ENCODE measurements around the gene CCDC12. TPM values are rescaled to one million over a fixed set of nuclear protein-coding genes. Genes with fewer than 3 reads are reported as not detected.

The CCDC12 gene
- total and polyA plus RNA-seq, 9 of the 15 experiments (the other 6 are each of a cell fraction or from before 2014, with no cell fraction given) = 8.9 to 201 (median 86.9) TPM

DNA sequence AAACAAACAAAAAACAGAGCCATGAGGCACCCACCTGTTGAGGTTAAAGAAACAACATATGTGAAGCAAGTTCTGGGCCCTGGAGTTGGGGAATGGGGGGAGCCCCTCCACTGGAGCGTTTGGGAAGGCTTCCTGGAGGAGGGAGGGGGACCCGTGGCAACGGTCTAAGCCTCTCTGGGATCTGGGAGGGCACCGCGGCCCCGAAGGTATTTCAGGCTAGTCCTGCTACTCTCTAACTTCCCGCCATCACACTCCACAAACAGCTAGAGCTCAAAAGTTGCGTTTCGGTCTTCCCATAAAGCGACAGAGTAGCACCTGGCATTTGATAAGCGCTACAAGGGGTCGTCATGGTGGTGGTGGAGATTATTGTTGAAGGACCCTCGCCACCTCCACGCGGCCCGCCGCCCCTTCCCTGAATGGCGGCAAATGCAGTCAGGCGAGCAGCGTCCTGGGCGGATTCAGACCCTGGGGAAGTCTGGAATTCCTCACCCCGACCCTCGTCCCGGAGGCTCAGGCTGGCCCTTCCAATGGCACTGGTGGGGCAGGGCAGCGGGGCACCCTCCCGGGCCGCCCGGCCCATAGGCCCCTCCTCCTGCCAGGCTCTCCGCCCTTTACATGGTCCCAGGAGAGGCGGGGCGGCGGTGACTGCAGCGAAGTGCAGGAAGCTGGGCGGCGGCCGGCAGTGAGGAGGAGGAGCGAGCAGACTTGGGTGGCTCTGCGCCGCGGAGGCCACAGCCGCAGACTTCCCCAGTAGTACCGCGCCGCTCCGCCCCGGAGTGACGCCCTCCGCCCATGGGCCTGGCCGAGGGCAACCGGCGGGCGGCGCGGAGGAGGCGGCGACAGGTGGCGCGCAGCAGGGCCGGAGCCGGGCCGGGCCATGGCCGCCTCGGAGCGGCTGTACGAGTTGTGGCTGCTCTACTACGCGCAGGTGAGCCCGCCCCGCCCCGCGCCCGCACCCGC is 2.7 kb upstream of the CCDC12 start, which contains the start of gene NBEAL2:
TSS of gene NBEAL2 (plus strand) at position 682 of the 960 bp plus-strand sequence. CDS start at position 878, 196 bp downstream.
- Histone ChIP-seq H3K9me3 (replicated peaks; ENCODE audit: control insufficient read depth, insufficient read depth, low read depth, low read length) (no peaks in the 10 kb centered on the region), H3K4me2 (ENCODE audit: insufficient read depth, low read length) (peak within 1 kb of the TSS; percentile 98), H3K9me1 (ENCODE audit: control insufficient read depth, insufficient read depth, low read length) (no peaks in the 10 kb centered on the region), H3K79me2 (ENCODE audit: control insufficient read depth, insufficient read depth, low read length) (peaks cover 68% of the 10 kb centered on the region), H3K9ac (ENCODE audit: insufficient read depth in 1 of 2, low read depth in 2 of 2, low read length in 2 of 2) (peak within 1 kb of the TSS; percentile 94 to 98), H3K27me3 (ENCODE audit: control insufficient read depth in 2 of 2, insufficient read depth in 2 of 2, low read length in 2 of 2) (no peaks in the 10 kb centered on the region), H2AFZ (ENCODE audit: low read depth, low read length) (peak within 1 kb of the TSS; percentile 91), H4K20me1 (replicated peaks; ENCODE audit: control insufficient read depth, insufficient read depth, low read length) (no peaks in the 10 kb centered on the region; the same call in 1 of the 2 replicates), H3K4me1 (replicated peaks in 1 of 2; ENCODE audit: control insufficient read depth in 2 of 2, insufficient read depth in 2 of 2, low read length in 2 of 2) (peaks cover 37 to 60% of the 10 kb centered on the region in 2 experiments), H3K4me3 (peak within 1 kb of the TSS; percentile 74), H3K27ac (ENCODE audit: extremely low read depth, low read depth, low read length) (peak within 1 kb of the TSS; percentile 93), H3K36me3 (ENCODE audit: control insufficient read depth, insufficient read depth, low read length) (peaks cover 10% of the 10 kb centered on the region)
- FAIRE-seq (peak; percentile 74), ATAC-seq (peak; percentile 91), DNase-seq (ENCODE audit: extremely low read depth in 1 of 4, low spot score in 3 of 4) (peak; percentile 89 to 98 (median 93))
- in situ Hi-C loops (cut with MboI) (no loop called here), intact Hi-C loops (cut with micrococcal nuclease) (loop anchor here (1.0 to 5.0 kb wide), 3 partner anchors 8 to 47 kb away; no protein-coding TSS in a partner anchor)
- under 1% methylated on average over 63 of the region's 73 CpGs for WGBS (ENCODE audit: insufficient coverage, low coverage, missing lambda C conversion rate)
- POLR2A ChIA-PET = interaction anchor here (0.6 to 4.4 kb wide), 17 partner anchors 8 to 269 kb away, joined by 3 to 35 read pairs (median 4); no protein-coding TSS in a partner anchor
- CTCF ChIA-PET (ENCODE audit: low intra/inter-chr PET ratio) = no interaction called here
- TSS peak; percentile 43 for BruUV-seq (replicated peaks)
- peak; percentile 85 for TF ChIP-seq PCBP1 (IDR thresholded peaks at IDR 0.05; ENCODE audit: low read depth, low read length, poor library complexity, severe bottlenecking)
- no peak for TF ChIP-seq TSHZ1 (CRISPR knock-in tag; IDR thresholded peaks at IDR 0.05)
- TF ChIP-seq, protein P1, sequence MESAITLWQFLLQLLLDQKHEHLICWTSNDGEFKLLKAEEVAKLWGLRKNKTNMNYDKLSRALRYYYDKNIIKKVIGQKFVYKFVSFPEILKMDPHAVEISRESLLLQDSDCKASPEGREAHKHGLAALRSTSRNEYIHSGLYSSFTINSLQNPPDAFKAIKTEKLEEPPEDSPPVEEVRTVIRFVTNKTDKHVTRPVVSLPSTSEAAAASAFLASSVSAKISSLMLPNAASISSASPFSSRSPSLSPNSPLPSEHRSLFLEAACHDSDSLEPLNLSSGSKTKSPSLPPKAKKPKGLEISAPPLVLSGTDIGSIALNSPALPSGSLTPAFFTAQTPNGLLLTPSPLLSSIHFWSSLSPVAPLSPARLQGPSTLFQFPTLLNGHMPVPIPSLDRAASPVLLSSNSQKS (CRISPR knock-in tag; IDR thresholded peaks at IDR 0.05) = no peak
- peak; percentile 40; the same call in 1 of the 2 replicates for TF ChIP-seq SOX6 (IDR thresholded peaks at IDR 0.05)
- peak; percentile 21 for TF ChIP-seq CTCFL (IDR thresholded peaks at IDR 0.05; ENCODE audit: borderline replicate concordance, insufficient read depth, low read depth, low read length, poor library complexity, severe bottlenecking)
- peak; percentile 91 for TF ChIP-seq SP1 (CRISPR knock-in tag; IDR thresholded peaks at IDR 0.05)
- no peak for TF ChIP-seq CREB5 (CRISPR knock-in tag; IDR thresholded peaks at IDR 0.05)
- TF ChIP-seq, protein P2, sequence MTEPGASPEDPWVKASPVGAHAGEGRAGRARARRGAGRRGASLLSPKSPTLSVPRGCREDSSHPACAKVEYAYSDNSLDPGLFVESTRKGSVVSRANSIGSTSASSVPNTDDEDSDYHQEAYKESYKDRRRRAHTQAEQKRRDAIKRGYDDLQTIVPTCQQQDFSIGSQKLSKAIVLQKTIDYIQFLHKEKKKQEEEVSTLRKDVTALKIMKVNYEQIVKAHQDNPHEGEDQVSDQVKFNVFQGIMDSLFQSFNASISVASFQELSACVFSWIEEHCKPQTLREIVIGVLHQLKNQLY (CRISPR knock-in tag; conservative IDR thresholded peaks at IDR 0.05) = 0 out of 4 replicates have a peak, but pooled peaks of 1 of the 2 experiments have one; percentile 69
- TF ChIP-seq CXXC5 (CRISPR knock-in tag; IDR thresholded peaks at IDR 0.05) = peak; percentile 89
